Lower leg skin (tissue), 4 donors: ENCODE results near the gene MAP4K2. TPM values are rescaled to one million over a fixed set of nuclear protein-coding genes. Genes with fewer than 3 reads are reported as not detected.
"Not testable (repeated sequence)": the region's sequence is repeated elsewhere in the genome, so short reads cannot be mapped to it uniquely, and the experiment has no call there.

Experiments used
- DNase-seq, 2 donors: peaks; one replicate each; pipeline ENCODE4 v3.0.0-alpha.2; 2019; ENCODE audit warnings: low spot score in 2 of 2
- H3K4me3 ChIP-seq: fragments of 200-600 bp; sonication (generic); 2 replicates; pipeline ENCODE4 v1.5.1; 2017; ENCODE audit warnings: mild to moderate bottlenecking, low read depth; ENCODE audit not compliant: poor library complexity, severe bottlenecking
- CTCF ChIP-seq, 3 donors: fragments of 450-650 bp; IDR thresholded peaks; one replicate each; pipeline ENCODE4 v1.5.1; 2016; ENCODE audit warnings: antibody characterized with exemption in 3 of 3, mild to moderate bottlenecking in 3 of 3, moderate library complexity in 2 of 3
- POLR2A ChIP-seq, 2 donors: fragments of 450-650 bp; IDR thresholded peaks; one replicate each; pipeline ENCODE4 v1.6.1; 2016 to 2017; ENCODE audit warnings: antibody characterized with exemption in 2 of 2, mild to moderate bottlenecking in 1 of 2, moderate library complexity in 1 of 2
- WGBS, 2 donors: methylation state at CpG; one replicate each; pipeline ENCODE4 v1.1.5; 2018; 5-methylcytosine and 5-hydroxymethylcytosine counted together
- intact Hi-C: fragments of 100-400 bp; cut with DNase I; formaldehyde crosslinking; loops from one replicate; pipeline ENCODE4 v1.15.0; 2023; ENCODE audit warnings: low total_unique reads
- total RNA-seq, 4 donors: library from RNA; depleted of rRNA; stranded (reverse); fragments of >200 nt; gene quantifications; one replicate each; pipeline ENCODE4 v1.1.0, GENCODE V29; 2016

Gene MAP4K2
- total RNA-seq, 4 donors from 2014 or later = 9.3 to 29.8 (median 19.5) TPM

- intact Hi-C loops = loop anchor here (2.0 kb wide), 1 partner anchor 77 kb away; no protein-coding TSS in a partner anchor
- no peak overlapping the region for H3K4me3 ChIP-seq
- TF ChIP-seq CTCF (IDR thresholded peaks at IDR 0.05) (no peak), POLR2A (IDR thresholded peaks at IDR 0.05) (no peak)
- DNase-seq = no peak
- WGBS, 2 donors = 66 to 70% methylated on average over 11 of the region's 11 CpGs
Observed at GRCh38 chr11:64823568-64824119, 20.6 kb upstream of the MAP4K2 start.

- TF ChIP-seq POLR2A (IDR thresholded peaks at IDR 0.05) = no peak
- TF ChIP-seq CTCF (IDR thresholded peaks at IDR 0.05) = no peak
- DNase-seq = no peak
- intact Hi-C loops = no loop called here
- WGBS, 2 donors = 74 to 85% methylated on average over 3 of the region's 3 CpGs
- H3K4me3 ChIP-seq = no peak overlapping the region
Observed at GRCh38 chr11:64817476-64817875, 14.5 kb upstream of the MAP4K2 start.

GRCh38 chr11:64815433-64815832 is 12.4 kb upstream of the MAP4K2 start:
- WGBS, 2 donors = 80 to 81% methylated on average over 5 of the region's 5 CpGs
- intact Hi-C loops, DNase-seq, H3K4me3 ChIP-seq: not testable (repeated sequence)

GRCh38 chr11:64814712-64815187 is 11.7 kb upstream of the MAP4K2 start:
- intact Hi-C loops = no loop called here
- whole genome bisulfite sequencing, 2 donors = 71 to 75% methylated on average over 7 of the region's 7 CpGs
- no peak for DNase-seq
- no peak for TF ChIP-seq CTCF (IDR thresholded peaks at IDR 0.05)
- TF ChIP-seq POLR2A (IDR thresholded peaks at IDR 0.05) = no peak
- no peak overlapping the region for H3K4me3 ChIP-seq

- 83 to 89% methylated on average over 5 of the region's 5 CpGs for WGBS, 2 donors
- no peak for DNase-seq
- intact Hi-C loops = no loop called here
- no peak for TF ChIP-seq CTCF (IDR thresholded peaks at IDR 0.05)
- no peak for TF ChIP-seq POLR2A (IDR thresholded peaks at IDR 0.05)
- H3K4me3 ChIP-seq = no peak overlapping the region
Observed at GRCh38 chr11:64813826-64814225, 10.8 kb upstream of the MAP4K2 start.

GRCh38 chr11:64810891-64811272 is 7.9 kb upstream of the MAP4K2 start:
- TF ChIP-seq POLR2A (IDR thresholded peaks at IDR 0.05) (no peak), CTCF (IDR thresholded peaks at IDR 0.05) (no peak)
- DNase-seq = no peak
- WGBS, 2 donors = 50 to 60% methylated on average over 17 of the region's 17 CpGs
- no peak overlapping the region for H3K4me3 ChIP-seq
- intact Hi-C loops = no loop called here
